ENCODE results near the gene FAM50B.

The FAM50B gene

GRCh38 chr6:3881711-3882421, 32.7 kb downstream of the FAM50B start:
- TF ChIP-seq CTCF (IDR thresholded peaks at IDR 0.05; ENCODE audit: insufficient read depth, low read length, poor library complexity, severe bottlenecking) (no peak), EZH2phosphoT487 (conservative IDR thresholded peaks at IDR 0.05; ENCODE audit: low read length) (no peak)
- Histone ChIP-seq H2AFZ (ENCODE audit: low read depth, low read length, severe bottlenecking) (no peak overlapping the region), H3K79me2 (ENCODE audit: insufficient read depth, low read length) (no peaks in the 10 kb centered on the region), H3K36me3 (ENCODE audit: low read length) (no peaks in the 10 kb centered on the region), H4K20me1 (ENCODE audit: low read depth, low read length) (no peaks in the 10 kb centered on the region), H3K27ac (ENCODE audit: low read depth, low read length) (no peak overlapping the region), H3K9me2 (replicated peaks; ENCODE audit: insufficient read depth, low read length) (no peaks in the 10 kb centered on the region), H3K9ac (ENCODE audit: low read length) (no peak overlapping the region), H3K4me3 (ENCODE audit: insufficient read depth, low read length, poor library complexity, severe bottlenecking) (no peak overlapping the region), H3K27me3 (ENCODE audit: low read length) (no peaks in the 10 kb centered on the region), H3K9me3 (ENCODE audit: insufficient read depth, low read length) (no peaks in the 10 kb centered on the region), H3F3A (ENCODE audit: insufficient read depth) (no peaks in the 10 kb centered on the region), H3K4me2 (ENCODE audit: low read depth, low read length, poor library complexity, severe bottlenecking) (no peak overlapping the region)

- Histone ChIP-seq H4K20me1 (ENCODE audit: low read depth, low read length) (no peaks in the 10 kb centered on the region), H3K9me2 (replicated peaks; ENCODE audit: insufficient read depth, low read length) (no peaks in the 10 kb centered on the region), H3K9me3 (ENCODE audit: insufficient read depth, low read length) (no peaks in the 10 kb centered on the region), H3K27ac (ENCODE audit: low read depth, low read length) (no peak overlapping the region), H3K9ac (ENCODE audit: low read length) (no peak overlapping the region), H3K4me2 (ENCODE audit: low read depth, low read length, poor library complexity, severe bottlenecking) (no peak overlapping the region), H3K36me3 (ENCODE audit: low read length) (no peaks in the 10 kb centered on the region), H3K27me3 (ENCODE audit: low read length) (no peaks in the 10 kb centered on the region), H3F3A (ENCODE audit: insufficient read depth) (no peaks in the 10 kb centered on the region), H3K79me2 (ENCODE audit: insufficient read depth, low read length) (no peaks in the 10 kb centered on the region), H3K4me3 (ENCODE audit: insufficient read depth, low read length, poor library complexity, severe bottlenecking) (no peak overlapping the region), H2AFZ (ENCODE audit: low read depth, low read length, severe bottlenecking) (no peak overlapping the region)
- no peak for TF ChIP-seq CTCF (IDR thresholded peaks at IDR 0.05; ENCODE audit: insufficient read depth, low read length, poor library complexity, severe bottlenecking)
- TF ChIP-seq EZH2phosphoT487 (conservative IDR thresholded peaks at IDR 0.05; ENCODE audit: low read length): no peak
Measured at GRCh38 chr6:3882431-3882830, 33.3 kb downstream of the FAM50B start.

GRCh38 chr6:3882866-3883265, 33.7 kb downstream of the FAM50B start:
- no peak for TF ChIP-seq CTCF (IDR thresholded peaks at IDR 0.05; ENCODE audit: insufficient read depth, low read length, poor library complexity, severe bottlenecking)
- no peak for TF ChIP-seq EZH2phosphoT487 (conservative IDR thresholded peaks at IDR 0.05; ENCODE audit: low read length)
- H3K9ac ChIP-seq (ENCODE audit: low read length): no peak overlapping the region
- H3K27me3 ChIP-seq (ENCODE audit: low read length): no peaks in the 10 kb centered on the region
- no peaks in the 10 kb centered on the region for H3K9me2 ChIP-seq (replicated peaks; ENCODE audit: insufficient read depth, low read length)
- no peak overlapping the region for H2AFZ ChIP-seq (ENCODE audit: low read depth, low read length, severe bottlenecking)
- H3F3A ChIP-seq (ENCODE audit: insufficient read depth): no peaks in the 10 kb centered on the region
- H3K4me2 ChIP-seq (ENCODE audit: low read depth, low read length, poor library complexity, severe bottlenecking): no peak overlapping the region
- H3K27ac ChIP-seq (ENCODE audit: low read depth, low read length): no peak overlapping the region
- H3K36me3 ChIP-seq (ENCODE audit: low read length): no peaks in the 10 kb centered on the region
- H3K4me3 ChIP-seq (ENCODE audit: insufficient read depth, low read length, poor library complexity, severe bottlenecking): no peak overlapping the region
- no peaks in the 10 kb centered on the region for H3K9me3 ChIP-seq (ENCODE audit: insufficient read depth, low read length)
- H3K79me2 ChIP-seq (ENCODE audit: insufficient read depth, low read length): no peaks in the 10 kb centered on the region
- no peaks in the 10 kb centered on the region for H4K20me1 ChIP-seq (ENCODE audit: low read depth, low read length)

All from SU-DHL-6 (cell line).